H9 (cell line): ENCODE measurements around the gene TNIK. TPM values are rescaled to one million over a fixed set of nuclear protein-coding genes. Genes with fewer than 3 reads are reported as not detected.

ENCODE experiments used
- DNase-seq: peaks from one replicate; pipeline ENCODE4 v3.0.0-alpha.2; 2017
- H2AFZ ChIP-seq: one replicate; pipeline ENCODE4 v1.6.1; 2013; ENCODE audit warnings: mild to moderate bottlenecking, low read length, control low read depth, moderate library complexity
- H2AK5ac ChIP-seq: 2 replicates; pipeline ENCODE4 v1.6.1; 2013; ENCODE audit warnings: low read length, control low read depth, mixed read lengths; ENCODE audit not compliant: insufficient read length
- H2BK120ac ChIP-seq: one replicate; pipeline ENCODE4 v1.6.1; 2013; ENCODE audit warnings: low read depth, mild to moderate bottlenecking, low read length, control low read depth, inconsistent platforms; ENCODE audit not compliant: poor library complexity, severe bottlenecking
- H2BK12ac ChIP-seq: 2 replicates; pipeline ENCODE4 v1.6.1; 2013; ENCODE audit warnings: low read length, control low read depth, mixed read lengths, low read depth; ENCODE audit not compliant: insufficient read length
- H2BK15ac ChIP-seq: 2 replicates; pipeline ENCODE4 v1.6.1; 2013; ENCODE audit warnings: low read depth, low read length, control low read depth
- H2BK20ac ChIP-seq: one replicate; pipeline ENCODE4 v1.6.1; 2013; ENCODE audit warnings: low read depth, mild to moderate bottlenecking, low read length, control low read depth, inconsistent platforms; ENCODE audit not compliant: poor library complexity, severe bottlenecking
- H2BK5ac ChIP-seq: 2 replicates; pipeline ENCODE4 v1.6.1; 2013; ENCODE audit warnings: low read length, control low read depth, mixed read lengths; ENCODE audit not compliant: insufficient read length
- H3K14ac ChIP-seq: 2 replicates; pipeline ENCODE4 v1.6.1; 2013; ENCODE audit warnings: low read length, control low read depth; ENCODE audit not compliant: insufficient read depth
- H3K18ac ChIP-seq: 2 replicates; pipeline ENCODE4 v1.6.1; 2013; ENCODE audit warnings: low read depth, mild to moderate bottlenecking, mixed read lengths, low read length, control low read depth; ENCODE audit not compliant: insufficient read length
- H3K23ac ChIP-seq: 2 replicates; pipeline ENCODE4 v1.6.1; 2013; ENCODE audit warnings: low read length, control low read depth, mixed read lengths, low read depth; ENCODE audit not compliant: insufficient read length
- H3K23me2 ChIP-seq: 2 replicates; pipeline ENCODE4 v1.6.1; 2013; ENCODE audit warnings: low read depth, mild to moderate bottlenecking, mixed read lengths, low read length, control low read depth; ENCODE audit not compliant: insufficient read length, poor library complexity, severe bottlenecking
- H3K27ac ChIP-seq: 2 replicates; pipeline ENCODE4 v1.5.1; 2013; ENCODE audit warnings: low read length, control low read depth, mixed read lengths, low read depth; ENCODE audit not compliant: insufficient read length
- H3K27me3 ChIP-seq: 2 replicates; pipeline ENCODE4 v1.6.1; 2013; ENCODE audit warnings: low read length, control low read depth, inconsistent platforms; ENCODE audit not compliant: insufficient read depth
- H3K4ac ChIP-seq: 2 replicates; pipeline ENCODE4 v1.6.1; 2013; ENCODE audit warnings: low read depth, mild to moderate bottlenecking, control low read depth, inconsistent platforms, low read length, moderate library complexity
- H3K4me1 ChIP-seq: 2 replicates; pipeline ENCODE4 v1.6.1; 2013; ENCODE audit warnings: low read length, control low read depth, inconsistent platforms; ENCODE audit not compliant: insufficient read depth
- H3K4me2 ChIP-seq: 2 replicates; pipeline ENCODE4 v1.6.1; 2013; ENCODE audit warnings: low read length, control low read depth, mixed read lengths; ENCODE audit not compliant: insufficient read length, insufficient read depth
- H3K56ac ChIP-seq: 2 replicates; pipeline ENCODE4 v1.6.1; 2013; ENCODE audit warnings: low read depth, mild to moderate bottlenecking, mixed read lengths, low read length, control low read depth; ENCODE audit not compliant: insufficient read length
- H3K79me1 ChIP-seq: 2 replicates; pipeline ENCODE4 v1.6.1; 2013; ENCODE audit warnings: low read depth, mild to moderate bottlenecking, moderate library complexity, low read length, control low read depth, inconsistent platforms; ENCODE audit not compliant: insufficient read depth, poor library complexity, severe bottlenecking
- H3K79me2 ChIP-seq: 2 replicates; pipeline ENCODE4 v1.6.1; 2013; ENCODE audit warnings: low read length, control low read depth, inconsistent platforms; ENCODE audit not compliant: insufficient read depth
- H3K9ac ChIP-seq: 2 replicates; pipeline ENCODE4 v1.6.1; 2013; ENCODE audit warnings: low read length, control low read depth, mixed read lengths; ENCODE audit not compliant: insufficient read length; ENCODE audit errors: extremely low read depth
- H3K9me3 ChIP-seq: one replicate; pipeline ENCODE4 v1.6.1; 2013; ENCODE audit warnings: low read depth, low read length, inconsistent platforms; ENCODE audit not compliant: control insufficient read depth
- H3T11ph ChIP-seq: one replicate; pipeline ENCODE4 v1.6.1; 2013; ENCODE audit warnings: mild to moderate bottlenecking, low read length, control low read depth, inconsistent platforms
- H4K20me1 ChIP-seq: one replicate; pipeline ENCODE4 v1.6.1; 2013; ENCODE audit not compliant: control insufficient read depth, insufficient read length, insufficient read depth
- H4K5ac ChIP-seq: 2 replicates; pipeline ENCODE4 v1.6.1; 2013; ENCODE audit warnings: low read depth, mild to moderate bottlenecking, mixed read lengths, low read length, control low read depth; ENCODE audit not compliant: insufficient read length
- H4K8ac ChIP-seq: replicated peaks from 2 replicates; pipeline ENCODE4 v1.6.1; 2013; ENCODE audit warnings: low read length, control low read depth, mixed read lengths, low read depth; ENCODE audit not compliant: insufficient read length
- H4K91ac ChIP-seq: 2 replicates; pipeline ENCODE4 v1.6.1; 2013; ENCODE audit warnings: low read depth, mild to moderate bottlenecking, moderate library complexity, mixed read lengths, low read length, control low read depth; ENCODE audit not compliant: insufficient read length
- H3K27ac Mint-ChIP-seq, 3 experiments: 2 replicates in 2 of 3; 3 replicates in 1 of 3; pipeline ENCODE4 v1.8.0; 2020 to 2021; ENCODE audit warnings: mixed read lengths in 3 of 3, mild to moderate bottlenecking in 1 of 3, moderate library complexity in 1 of 3
- H3K27me3 Mint-ChIP-seq: 2 replicates; pipeline ENCODE4 v1.8.0; 2021; ENCODE audit warnings: low read depth, mild to moderate bottlenecking, moderate library complexity, mixed read lengths
- H3K36me3 Mint-ChIP-seq, 3 experiments: 2 replicates in 2 of 3; 3 replicates in 1 of 3; pipeline ENCODE4 v1.8.0; 2020 to 2021; ENCODE audit warnings: low read depth in 3 of 3, mixed read lengths in 3 of 3; ENCODE audit not compliant: insufficient read depth in 1 of 3
- H3K4me1 Mint-ChIP-seq, 2 experiments: 2 replicates each; pipeline ENCODE4 v1.8.0; 2020; ENCODE audit warnings: mixed read lengths in 2 of 2
- H3K4me3 Mint-ChIP-seq, 2 experiments: 2 replicates in 1 of 2; 3 replicates in 1 of 2; pipeline ENCODE4 v1.8.0; 2020 to 2021; ENCODE audit warnings: mild to moderate bottlenecking in 2 of 2, mixed read lengths in 2 of 2, moderate library complexity in 1 of 2
- H3K9me3 Mint-ChIP-seq, 2 experiments: 2 replicates in 1 of 2; 3 replicates in 1 of 2; pipeline ENCODE4 v1.8.0; 2020; ENCODE audit warnings: mild to moderate bottlenecking in 2 of 2, mixed read lengths in 2 of 2, moderate library complexity in 1 of 2
- CTCF ChIP-seq: fragments of 200-600 bp; sonication (generic); conservative IDR thresholded peaks from 3 replicates; pipeline ENCODE4 v1.8.0; 2021; ENCODE audit warnings: antibody characterized with exemption, mild to moderate bottlenecking
- WGBS: extraction: QIAGEN DNeasy Blood & Tissue Kit; methylation state at CpG from one replicate; pipeline ENCODE4 v1.1.7; 2013; ENCODE audit warnings: missing lambda C conversion rate, low lambda C conversion rate, mixed read lengths; ENCODE audit not compliant: insufficient read length; ENCODE audit errors: extremely low coverage; 5-methylcytosine and 5-hydroxymethylcytosine counted together
- total RNA-seq: library from RNA; stranded (reverse); gene quantifications from 2 replicates; pipeline ENCODE4 v1.2.1, GENCODE V29; 2021

TNIK gene
- total RNA-seq, 1 experiment from 2014 or later, result 15.9 TPM

DNA sequence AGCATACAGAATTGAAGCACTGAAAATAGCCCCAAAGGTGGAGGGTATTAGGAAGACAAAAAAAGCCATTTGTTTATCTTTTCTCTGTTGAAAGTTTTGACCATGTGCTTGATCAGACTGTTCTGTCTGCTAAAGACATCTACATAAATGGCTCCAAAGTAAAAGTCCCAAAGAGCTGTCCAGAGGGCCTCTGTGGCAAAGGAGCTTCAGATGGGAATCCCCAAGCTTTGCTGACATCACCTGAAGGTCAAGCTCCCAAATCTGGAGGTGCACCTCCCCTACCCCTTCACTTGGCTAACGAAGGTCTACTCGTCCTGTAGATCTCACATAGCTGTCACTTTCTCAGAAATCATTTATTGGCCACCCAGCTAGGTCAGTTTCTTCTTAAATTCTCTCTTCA, 239.1 kb downstream of the TNIK start:
- Histone ChIP-seq H2BK5ac (no peak overlapping the region), H4K91ac (no peak overlapping the region), H2BK20ac (no peak overlapping the region), H4K20me1 (no peaks in the 10 kb centered on the region), H3K27ac (no peak overlapping the region), H2BK12ac (no peak overlapping the region), H2BK120ac (no peak overlapping the region), H3K14ac (no peak overlapping the region), H2AFZ (no peak overlapping the region), H3K79me2 (no peaks in the 10 kb centered on the region; the same call in 1 of the 2 replicates), H3K4me2 (no peak overlapping the region), H3K4ac (no peak overlapping the region), H2BK15ac (no peak overlapping the region), H3K56ac (no peak overlapping the region), H3K9me3 (no peaks in the 10 kb centered on the region), H3K23ac (no peak overlapping the region), H3K79me1 (no peaks in the 10 kb centered on the region), H3K18ac (no peak overlapping the region), H2AK5ac (no peak overlapping the region), H3K23me2 (no peaks in the 10 kb centered on the region), H4K5ac (no peak overlapping the region), H4K8ac (no peak overlapping the region), H3K9ac (no peak overlapping the region), H3K27me3 (no peaks in the 10 kb centered on the region), H3K4me1 (no peaks in the 10 kb centered on the region), H3T11ph (no peak overlapping the region)
- WGBS, result no CpG with 5 or more reads among the region's 2 CpGs
- Mint-ChIP-seq H3K4me3 (no peak overlapping the region), H3K27ac (no peak overlapping the region), H3K4me1 (no peaks in the 10 kb centered on the region), H3K9me3 (peaks cover 0 to under 1% of the 10 kb centered on the region in 2 experiments; a peak in 1 of 5 replicates), H3K36me3 (peaks cover 2 to 4% (median 4%) of the 10 kb centered on the region in 3 experiments; a peak in 4 of 7 replicates), H3K27me3 (no peaks in the 10 kb centered on the region)
- TF ChIP-seq CTCF, result no peak
- no peak for DNase-seq
